SU-DHL-6 (cell line): ENCODE results near the gene TLL2.

ENCODE experiments used
- EZH2phosphoT487 ChIP-seq: fragments of 200-600 bp; sonication (generic), shearing (Covaris generic); conservative IDR thresholded peaks from 2 replicates; pipeline ENCODE4 v1.6.1; 2018; ENCODE audit warnings: mild to moderate bottlenecking, antibody characterized with exemption, low read length, moderate library complexity, mixed read lengths
- TF ChIP-seq, protein P1 (sequence below): fragments of 200-600 bp; sonication (generic); IDR thresholded peaks from one replicate; pipeline ENCODE4 v1.5.1; 2017; ENCODE audit warnings: antibody characterized with exemption, mild to moderate bottlenecking, low read length, moderate library complexity; ENCODE audit not compliant: insufficient read depth, poor library complexity, severe bottlenecking

DNA sequence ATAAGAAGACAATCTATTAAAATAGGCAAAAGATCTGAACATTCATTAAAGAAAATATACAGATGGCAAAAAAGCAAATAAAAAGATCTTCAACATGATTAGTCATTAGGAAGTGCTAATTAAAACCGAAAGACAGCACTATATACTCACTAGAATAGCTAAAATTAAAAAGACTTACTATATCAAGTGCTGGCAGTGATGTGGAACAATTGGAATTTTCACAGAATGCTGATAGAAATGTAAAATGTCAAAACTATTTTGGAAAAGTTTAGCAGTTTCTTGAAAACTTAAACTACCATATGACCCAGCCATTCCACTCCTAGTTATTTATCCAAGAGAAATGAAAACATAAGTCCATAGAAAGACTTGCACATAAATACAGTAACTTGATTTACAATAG lies 25.0 kb upstream of the TLL2 start:
- TF ChIP-seq, protein P1, sequence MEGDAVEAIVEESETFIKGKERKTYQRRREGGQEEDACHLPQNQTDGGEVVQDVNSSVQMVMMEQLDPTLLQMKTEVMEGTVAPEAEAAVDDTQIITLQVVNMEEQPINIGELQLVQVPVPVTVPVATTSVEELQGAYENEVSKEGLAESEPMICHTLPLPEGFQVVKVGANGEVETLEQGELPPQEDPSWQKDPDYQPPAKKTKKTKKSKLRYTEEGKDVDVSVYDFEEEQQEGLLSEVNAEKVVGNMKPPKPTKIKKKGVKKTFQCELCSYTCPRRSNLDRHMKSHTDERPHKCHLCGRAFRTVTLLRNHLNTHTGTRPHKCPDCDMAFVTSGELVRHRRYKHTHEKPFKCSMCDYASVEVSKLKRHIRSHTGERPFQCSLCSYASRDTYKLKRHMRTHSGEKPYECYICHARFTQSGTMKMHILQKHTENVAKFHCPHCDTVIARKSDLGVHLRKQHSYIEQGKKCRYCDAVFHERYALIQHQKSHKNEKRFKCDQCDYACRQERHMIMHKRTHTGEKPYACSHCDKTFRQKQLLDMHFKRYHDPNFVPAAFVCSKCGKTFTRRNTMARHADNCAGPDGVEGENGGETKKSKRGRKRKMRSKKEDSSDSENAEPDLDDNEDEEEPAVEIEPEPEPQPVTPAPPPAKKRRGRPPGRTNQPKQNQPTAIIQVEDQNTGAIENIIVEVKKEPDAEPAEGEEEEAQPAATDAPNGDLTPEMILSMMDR, result no peak
- TF ChIP-seq EZH2phosphoT487, result no peak
